Measurements from ENCODE around the gene KCTD1. TPM values are rescaled to one million over a fixed set of nuclear protein-coding genes. Genes with fewer than 3 reads are reported as not detected.

Gene KCTD1
- total RNA-seq, 1 donor from 2014 or later, result 31.8 TPM

DNA sequence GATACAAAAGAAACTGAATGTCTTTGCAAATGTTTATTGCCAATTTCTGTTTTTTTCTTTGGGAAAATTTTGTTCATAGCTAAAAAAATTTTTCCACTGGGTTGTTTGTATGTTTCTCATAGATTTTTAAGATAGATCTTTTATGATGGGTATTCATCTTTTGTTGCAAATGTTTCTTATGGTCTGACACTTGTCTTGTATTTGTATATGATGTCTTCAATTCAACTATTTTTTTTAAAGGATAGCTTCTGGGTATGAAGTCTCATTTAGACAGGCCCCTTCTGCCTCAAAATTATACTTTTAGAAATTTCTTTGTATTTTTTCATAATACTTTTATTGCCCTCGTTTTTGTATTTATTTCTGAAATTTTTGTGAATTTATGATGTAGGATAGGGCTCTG is 73.8 kb downstream of the KCTD1 start:
- FAIRE-seq (no peak), DNase-seq (ENCODE audit: low read depth) (no peak)
- H3K9me3 Mint-ChIP-seq (ENCODE audit: unreplicated experiment), result no peaks in the 10 kb centered on the region
- Histone ChIP-seq H3K27ac (ENCODE audit: low read depth, low read length) (no peak overlapping the region), H3K36me3 (ENCODE audit: insufficient read depth, low read length) (no peaks in the 10 kb centered on the region), H3K4me3 (ENCODE audit: insufficient read depth, low read depth, low read length) (no peak overlapping the region), H3K9ac (ENCODE audit: low read length) (no peak overlapping the region), H3K4me1 (ENCODE audit: insufficient read depth, low read length) (peaks cover 21% of the 10 kb centered on the region), H2AFZ (ENCODE audit: low read depth, low read length) (no peak overlapping the region), H3K4me2 (ENCODE audit: low read length) (no peak overlapping the region), H3K79me2 (ENCODE audit: insufficient read depth, low read length) (no peaks in the 10 kb centered on the region), H3K9me3 (ENCODE audit: insufficient read depth, low read depth, low read length) (no peaks in the 10 kb centered on the region), H3K27me3 (ENCODE audit: insufficient read depth, low read length) (no peaks in the 10 kb centered on the region), H4K20me1 (ENCODE audit: insufficient read depth, low read length) (no peaks in the 10 kb centered on the region)
- TF ChIP-seq, protein P1, sequence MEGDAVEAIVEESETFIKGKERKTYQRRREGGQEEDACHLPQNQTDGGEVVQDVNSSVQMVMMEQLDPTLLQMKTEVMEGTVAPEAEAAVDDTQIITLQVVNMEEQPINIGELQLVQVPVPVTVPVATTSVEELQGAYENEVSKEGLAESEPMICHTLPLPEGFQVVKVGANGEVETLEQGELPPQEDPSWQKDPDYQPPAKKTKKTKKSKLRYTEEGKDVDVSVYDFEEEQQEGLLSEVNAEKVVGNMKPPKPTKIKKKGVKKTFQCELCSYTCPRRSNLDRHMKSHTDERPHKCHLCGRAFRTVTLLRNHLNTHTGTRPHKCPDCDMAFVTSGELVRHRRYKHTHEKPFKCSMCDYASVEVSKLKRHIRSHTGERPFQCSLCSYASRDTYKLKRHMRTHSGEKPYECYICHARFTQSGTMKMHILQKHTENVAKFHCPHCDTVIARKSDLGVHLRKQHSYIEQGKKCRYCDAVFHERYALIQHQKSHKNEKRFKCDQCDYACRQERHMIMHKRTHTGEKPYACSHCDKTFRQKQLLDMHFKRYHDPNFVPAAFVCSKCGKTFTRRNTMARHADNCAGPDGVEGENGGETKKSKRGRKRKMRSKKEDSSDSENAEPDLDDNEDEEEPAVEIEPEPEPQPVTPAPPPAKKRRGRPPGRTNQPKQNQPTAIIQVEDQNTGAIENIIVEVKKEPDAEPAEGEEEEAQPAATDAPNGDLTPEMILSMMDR (IDR thresholded peaks at IDR 0.05; ENCODE audit: insufficient read depth, low read depth, low read length), result no peak
- TF ChIP-seq EZH2 (IDR thresholded peaks at IDR 0.05; ENCODE audit: insufficient read depth, low read length), result no peak
- peaks cover 38% of the 10 kb centered on the region for H3K4me1 Mint-ChIP-seq (ENCODE audit: low read depth, unreplicated experiment)
- H3K27me3 Mint-ChIP-seq (ENCODE audit: low read depth, unreplicated experiment), result no peaks in the 10 kb centered on the region
- H3K36me3 Mint-ChIP-seq (ENCODE audit: low read depth, unreplicated experiment), result peaks cover 2% of the 10 kb centered on the region
- no peak overlapping the region for H3K4me3 Mint-ChIP-seq (ENCODE audit: unreplicated experiment)
- H3K27ac Mint-ChIP-seq (ENCODE audit: unreplicated experiment), result no peak overlapping the region

DNA sequence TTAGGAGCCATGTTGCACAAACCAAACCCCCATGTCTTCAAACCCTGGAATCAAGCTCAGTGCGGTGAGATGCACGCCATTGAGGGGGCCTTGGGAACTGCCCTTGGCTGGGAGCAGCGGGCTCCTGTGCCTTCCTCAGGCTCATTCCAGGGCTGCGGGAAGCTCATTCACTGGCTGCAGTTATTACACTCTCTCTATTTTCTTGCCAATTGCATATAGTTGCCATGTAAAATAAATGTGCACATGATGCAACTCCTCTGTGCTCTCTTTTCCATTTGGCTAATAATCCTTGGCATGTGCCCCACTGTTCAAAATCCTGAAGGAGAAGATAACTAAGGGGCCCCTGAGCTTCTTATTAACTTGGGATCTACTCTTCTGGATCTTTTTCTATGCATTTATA is 74.7 kb downstream of the KCTD1 start:
- Histone ChIP-seq H4K20me1 (ENCODE audit: insufficient read depth, low read length) (no peaks in the 10 kb centered on the region), H3K4me1 (ENCODE audit: insufficient read depth, low read length) (peaks cover 17% of the 10 kb centered on the region), H2AFZ (ENCODE audit: low read depth, low read length) (no peak overlapping the region), H3K4me3 (ENCODE audit: insufficient read depth, low read depth, low read length) (no peak overlapping the region), H3K9me3 (ENCODE audit: insufficient read depth, low read depth, low read length) (no peaks in the 10 kb centered on the region), H3K4me2 (ENCODE audit: low read length) (no peak overlapping the region), H3K79me2 (ENCODE audit: insufficient read depth, low read length) (no peaks in the 10 kb centered on the region), H3K27ac (ENCODE audit: low read depth, low read length) (no peak overlapping the region), H3K27me3 (ENCODE audit: insufficient read depth, low read length) (no peaks in the 10 kb centered on the region), H3K9ac (ENCODE audit: low read length) (no peak overlapping the region), H3K36me3 (ENCODE audit: insufficient read depth, low read length) (no peaks in the 10 kb centered on the region)
- no peak overlapping the region for H3K27ac Mint-ChIP-seq (ENCODE audit: unreplicated experiment)
- H3K4me3 Mint-ChIP-seq (ENCODE audit: unreplicated experiment), result no peak overlapping the region
- no peaks in the 10 kb centered on the region for H3K27me3 Mint-ChIP-seq (ENCODE audit: low read depth, unreplicated experiment)
- TF ChIP-seq, protein P1 (IDR thresholded peaks at IDR 0.05; ENCODE audit: insufficient read depth, low read depth, low read length), result no peak
- no peak for TF ChIP-seq EZH2 (IDR thresholded peaks at IDR 0.05; ENCODE audit: insufficient read depth, low read length)
- FAIRE-seq (no peak), DNase-seq (ENCODE audit: low read depth) (no peak)
- peaks cover 2% of the 10 kb centered on the region for H3K36me3 Mint-ChIP-seq (ENCODE audit: low read depth, unreplicated experiment)
- no peaks in the 10 kb centered on the region for H3K9me3 Mint-ChIP-seq (ENCODE audit: unreplicated experiment)
- H3K4me1 Mint-ChIP-seq (ENCODE audit: low read depth, unreplicated experiment), result peaks cover 31% of the 10 kb centered on the region

DNA sequence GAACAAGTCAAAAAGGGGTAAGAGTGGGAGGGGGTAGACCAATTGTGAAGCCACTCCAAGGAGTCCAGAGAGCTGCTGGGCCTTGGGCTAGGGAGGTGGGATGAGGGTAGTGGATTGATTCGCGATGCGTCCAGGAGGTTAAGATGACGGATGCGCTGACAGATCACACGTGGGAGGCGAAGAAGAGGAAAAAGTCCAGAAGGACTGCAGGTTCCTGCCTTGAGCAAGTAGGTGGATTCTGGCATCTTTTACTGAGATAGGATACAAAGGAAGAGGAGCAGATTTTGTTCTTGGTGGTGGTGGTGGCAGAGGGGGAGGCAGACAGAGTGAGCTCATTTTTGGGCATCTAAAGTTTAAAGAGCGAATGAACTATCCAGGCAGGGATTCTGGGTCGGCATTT is 76.5 kb downstream of the KCTD1 start:
- Histone ChIP-seq H3K79me2 (ENCODE audit: insufficient read depth, low read length) (no peaks in the 10 kb centered on the region), H4K20me1 (ENCODE audit: insufficient read depth, low read length) (no peaks in the 10 kb centered on the region), H3K4me2 (ENCODE audit: low read length) (no peak overlapping the region), H3K27me3 (ENCODE audit: insufficient read depth, low read length) (no peaks in the 10 kb centered on the region), H3K36me3 (ENCODE audit: insufficient read depth, low read length) (no peaks in the 10 kb centered on the region), H3K9ac (ENCODE audit: low read length) (no peak overlapping the region), H3K9me3 (ENCODE audit: insufficient read depth, low read depth, low read length) (no peaks in the 10 kb centered on the region), H3K27ac (ENCODE audit: low read depth, low read length) (no peak overlapping the region), H3K4me3 (ENCODE audit: insufficient read depth, low read depth, low read length) (no peak overlapping the region), H2AFZ (ENCODE audit: low read depth, low read length) (no peak overlapping the region), H3K4me1 (ENCODE audit: insufficient read depth, low read length) (peaks cover 11% of the 10 kb centered on the region)
- H3K27me3 Mint-ChIP-seq (ENCODE audit: low read depth, unreplicated experiment), result no peaks in the 10 kb centered on the region
- no peak for DNase-seq (ENCODE audit: low read depth)
- FAIRE-seq, result no peak
- H3K4me1 Mint-ChIP-seq (ENCODE audit: low read depth, unreplicated experiment), result peaks cover 19% of the 10 kb centered on the region
- TF ChIP-seq EZH2 (IDR thresholded peaks at IDR 0.05; ENCODE audit: insufficient read depth, low read length), result no peak
- TF ChIP-seq, protein P1 (IDR thresholded peaks at IDR 0.05; ENCODE audit: insufficient read depth, low read depth, low read length), result no peak
- H3K36me3 Mint-ChIP-seq (ENCODE audit: low read depth, unreplicated experiment), result peaks cover 2% of the 10 kb centered on the region
- H3K27ac Mint-ChIP-seq (ENCODE audit: unreplicated experiment), result no peak overlapping the region
- no peak overlapping the region for H3K4me3 Mint-ChIP-seq (ENCODE audit: unreplicated experiment)
- no peaks in the 10 kb centered on the region for H3K9me3 Mint-ChIP-seq (ENCODE audit: unreplicated experiment)

Data from astrocyte (in vitro differentiated cells and primary cell).